IPS-18a (cell line): ENCODE data around the gene PREX1.

Experiments
- H3K27ac ChIP-seq: one replicate; pipeline ENCODE4 v1.5.1; 2013; ENCODE audit warnings: low read length
- H3K27me3 ChIP-seq: one replicate; pipeline ENCODE4 v1.6.1; 2013; ENCODE audit warnings: mild to moderate bottlenecking, low read length; ENCODE audit not compliant: control insufficient read depth, insufficient read depth
- H3K36me3 ChIP-seq: one replicate; pipeline ENCODE4 v1.6.1; 2013; ENCODE audit warnings: low read depth, low read length; ENCODE audit not compliant: control insufficient read depth
- H3K4me1 ChIP-seq: one replicate; pipeline ENCODE4 v1.6.1; 2013; ENCODE audit warnings: low read depth, low read length; ENCODE audit not compliant: control insufficient read depth
- H3K4me3 ChIP-seq: one replicate; pipeline ENCODE4 v1.5.1; 2013; ENCODE audit warnings: low read length
- H3K9ac ChIP-seq: one replicate; pipeline ENCODE4 v1.6.1; 2013; ENCODE audit warnings: mild to moderate bottlenecking, low read length, moderate library complexity
- H3K9me3 ChIP-seq: one replicate; pipeline ENCODE4 v1.6.1; 2013; ENCODE audit warnings: low read depth, low read length; ENCODE audit not compliant: control insufficient read depth

The PREX1 gene

DNA sequence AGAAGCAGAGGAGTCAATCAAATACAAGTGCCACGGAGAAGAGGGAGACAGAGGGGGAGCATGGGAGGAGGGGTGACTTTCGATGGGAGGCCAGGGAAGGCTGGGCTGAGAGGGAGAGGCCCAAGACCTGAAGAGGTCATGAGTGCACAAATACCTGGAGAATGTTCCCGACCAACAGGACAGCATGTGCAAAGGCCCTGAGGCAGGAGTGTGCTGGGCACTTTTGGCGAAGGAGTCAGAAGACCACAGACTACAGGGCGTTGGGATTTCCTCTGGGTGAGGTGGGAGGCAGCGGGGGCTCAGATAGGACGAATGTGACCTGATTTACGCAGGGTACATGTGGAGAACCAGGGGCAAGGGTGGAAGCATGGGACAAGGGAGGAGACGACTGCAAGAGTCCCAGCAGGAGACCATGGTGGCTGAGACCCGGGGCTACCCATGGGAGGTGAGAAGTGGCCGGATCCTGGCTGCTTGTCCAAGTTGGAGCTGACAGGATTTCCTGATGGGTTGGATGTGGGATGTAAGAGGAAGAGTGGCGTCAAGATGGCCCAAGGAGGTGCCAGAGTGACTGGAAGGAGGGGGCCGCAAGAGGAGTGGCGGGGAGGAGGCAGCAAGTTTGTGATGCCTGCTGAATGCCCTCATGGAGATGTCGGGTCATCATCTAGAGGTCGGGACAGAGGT is 23.4 kb downstream of the PREX1 start:
- Histone ChIP-seq H3K36me3 (no peaks in the 10 kb centered on the region), H3K27ac (no peak overlapping the region), H3K27me3 (no peaks in the 10 kb centered on the region), H3K4me1 (no peaks in the 10 kb centered on the region), H3K9me3 (no peaks in the 10 kb centered on the region), H3K4me3 (no peak overlapping the region), H3K9ac (no peak overlapping the region)

DNA sequence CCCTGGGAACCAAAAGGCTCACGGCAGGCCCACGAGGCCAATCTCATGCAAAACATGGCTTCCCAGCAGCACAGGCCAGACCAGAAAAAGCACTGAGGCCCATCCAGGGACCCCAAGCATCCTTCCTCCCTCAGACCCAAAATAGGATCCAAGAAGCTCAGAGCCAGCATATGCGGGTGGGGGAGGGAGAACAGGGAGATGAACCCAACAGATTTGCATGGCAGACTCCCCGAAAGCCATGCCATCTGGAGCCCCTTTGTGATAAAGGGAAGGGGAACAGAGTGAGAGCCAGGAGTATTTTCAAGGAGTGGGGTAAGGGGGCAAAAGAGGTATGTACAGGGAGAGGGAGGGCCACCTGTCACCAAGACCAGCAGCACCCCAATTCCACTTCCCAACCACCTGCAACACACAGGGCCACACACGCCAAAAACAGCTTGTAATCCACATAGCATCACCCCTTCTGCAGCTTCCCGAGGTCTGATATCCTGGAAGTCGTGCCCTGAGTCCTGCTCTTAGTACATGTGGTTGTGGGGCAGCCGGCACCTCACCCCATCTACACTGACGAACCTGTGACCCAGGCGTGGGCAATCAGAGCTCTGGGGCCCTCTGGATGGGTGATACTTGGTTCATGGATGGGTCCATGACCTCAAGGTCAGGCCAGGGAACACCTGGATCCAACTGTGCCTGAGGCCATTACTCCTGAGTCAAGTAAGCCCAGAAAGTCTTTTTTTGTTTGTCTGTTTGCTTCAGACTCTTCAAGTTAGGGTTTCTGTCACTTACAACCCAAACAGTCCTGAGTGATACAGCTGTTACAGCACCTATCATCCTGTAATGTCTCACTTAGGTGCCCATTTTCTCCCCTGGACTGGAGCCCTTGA is 24.4 kb downstream of the PREX1 start:
- Histone ChIP-seq H3K27me3 (no peaks in the 10 kb centered on the region), H3K36me3 (no peaks in the 10 kb centered on the region), H3K9ac (no peak overlapping the region), H3K27ac (no peak overlapping the region), H3K9me3 (no peaks in the 10 kb centered on the region), H3K4me3 (no peak overlapping the region), H3K4me1 (peaks cover 5% of the 10 kb centered on the region)

DNA sequence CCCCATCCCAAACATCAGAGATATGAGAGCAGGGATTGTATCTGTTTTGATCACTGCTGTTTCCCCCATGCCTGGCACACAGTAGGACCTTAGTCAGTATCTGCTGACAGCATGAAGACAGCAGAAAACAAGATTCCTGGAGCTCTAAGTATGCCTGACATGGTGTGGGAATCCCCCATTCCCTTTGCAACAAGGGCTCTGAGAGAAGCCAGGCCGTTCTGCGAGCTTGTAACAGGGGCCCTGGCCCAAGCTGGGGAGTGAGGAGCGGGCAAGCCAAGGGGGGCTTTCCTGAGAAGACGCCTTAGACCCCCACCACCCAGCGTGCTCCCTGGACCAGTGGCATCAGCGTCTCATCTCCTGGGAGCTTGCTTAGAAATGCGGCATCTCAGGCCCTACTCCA is 25.2 kb downstream of the PREX1 start:
- Histone ChIP-seq H3K27ac (no peak overlapping the region), H3K9me3 (no peaks in the 10 kb centered on the region), H3K27me3 (no peaks in the 10 kb centered on the region), H3K4me3 (no peak overlapping the region), H3K36me3 (no peaks in the 10 kb centered on the region), H3K9ac (no peak overlapping the region), H3K4me1 (peaks cover 11% of the 10 kb centered on the region)

DNA sequence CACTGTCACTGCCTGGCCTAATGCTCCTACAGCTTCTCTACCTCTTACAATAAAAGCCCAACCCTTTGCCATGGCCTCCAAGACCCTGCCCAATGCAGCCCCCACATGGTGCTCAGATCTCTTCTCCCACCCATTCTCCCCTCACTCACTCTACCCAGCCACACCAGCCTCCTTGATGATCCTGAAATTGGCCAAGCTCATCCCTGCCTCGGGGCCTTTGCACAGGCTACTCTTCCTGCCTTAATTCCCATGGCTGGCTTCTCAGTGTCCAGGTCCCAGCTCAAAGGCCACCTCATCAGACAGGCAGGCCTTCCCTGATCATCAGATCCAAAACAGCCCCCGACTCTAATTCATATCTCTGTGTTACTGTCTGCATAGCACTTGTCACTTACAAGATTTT is 25.6 kb downstream of the PREX1 start:
- no peaks in the 10 kb centered on the region for H3K27me3 ChIP-seq

DNA sequence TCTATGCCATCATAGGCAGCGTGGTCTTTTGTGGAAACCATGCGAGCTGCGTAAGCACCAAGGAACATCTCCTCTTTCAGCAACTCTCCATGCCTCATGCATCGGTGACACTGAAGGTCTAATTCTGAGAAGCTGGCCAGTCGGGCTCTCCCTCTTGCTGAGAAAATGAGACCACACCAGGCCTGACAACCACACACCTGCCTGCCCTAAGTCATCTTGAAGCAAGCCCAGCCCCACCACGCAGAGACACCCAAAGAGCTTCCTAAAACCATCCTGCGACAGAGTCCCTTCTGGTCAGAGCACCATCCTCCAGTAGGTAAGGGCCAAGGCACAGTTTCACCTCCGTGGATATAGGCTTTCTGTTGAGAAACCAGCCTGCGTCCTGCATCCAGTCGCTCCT is 26.6 kb downstream of the PREX1 start:
- no peaks in the 10 kb centered on the region for H3K27me3 ChIP-seq
- H3K4me1 ChIP-seq = peaks cover 21% of the 10 kb centered on the region
- no peak overlapping the region for H3K27ac ChIP-seq
- H3K36me3 ChIP-seq = no peaks in the 10 kb centered on the region
- no peak overlapping the region for H3K4me3 ChIP-seq
- H3K9ac ChIP-seq = no peak overlapping the region
- H3K9me3 ChIP-seq = no peaks in the 10 kb centered on the region

More for the DNA sequence above, 25.6 kb downstream of the PREX1 start:
- H3K4me3 ChIP-seq = no peak overlapping the region
- H3K27ac ChIP-seq = no peak overlapping the region
- H3K36me3 ChIP-seq = no peaks in the 10 kb centered on the region
- H3K9me3 ChIP-seq = no peaks in the 10 kb centered on the region
- H3K9ac ChIP-seq = no peak overlapping the region
- H3K4me1 ChIP-seq = peaks cover 15% of the 10 kb centered on the region

DNA sequence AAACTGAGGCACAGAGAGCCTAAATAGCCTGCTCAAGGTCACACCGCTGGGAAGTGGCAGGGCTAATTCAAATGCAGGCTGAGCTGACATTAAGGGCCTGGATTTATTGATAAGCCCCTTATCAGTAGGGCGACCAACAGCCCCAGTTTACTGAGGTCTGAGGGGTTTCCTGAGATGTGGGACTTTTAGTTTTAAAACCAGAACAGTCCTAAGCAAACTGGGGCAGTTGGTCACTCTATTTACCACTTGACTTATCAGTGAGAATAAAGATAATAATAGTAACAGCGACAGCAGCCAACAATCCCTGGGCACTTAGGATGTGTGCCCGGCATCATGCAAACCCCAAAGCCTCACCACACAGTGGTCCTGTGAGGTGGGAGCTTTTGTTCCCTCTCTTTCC is 27.6 kb downstream of the PREX1 start:
- no peaks in the 10 kb centered on the region for H3K9me3 ChIP-seq
- no peak overlapping the region for H3K27ac ChIP-seq
- H3K27me3 ChIP-seq = no peaks in the 10 kb centered on the region
- no peaks in the 10 kb centered on the region for H3K36me3 ChIP-seq
- H3K4me3 ChIP-seq = no peak overlapping the region
- peaks cover 21% of the 10 kb centered on the region for H3K4me1 ChIP-seq
- no peak overlapping the region for H3K9ac ChIP-seq

DNA sequence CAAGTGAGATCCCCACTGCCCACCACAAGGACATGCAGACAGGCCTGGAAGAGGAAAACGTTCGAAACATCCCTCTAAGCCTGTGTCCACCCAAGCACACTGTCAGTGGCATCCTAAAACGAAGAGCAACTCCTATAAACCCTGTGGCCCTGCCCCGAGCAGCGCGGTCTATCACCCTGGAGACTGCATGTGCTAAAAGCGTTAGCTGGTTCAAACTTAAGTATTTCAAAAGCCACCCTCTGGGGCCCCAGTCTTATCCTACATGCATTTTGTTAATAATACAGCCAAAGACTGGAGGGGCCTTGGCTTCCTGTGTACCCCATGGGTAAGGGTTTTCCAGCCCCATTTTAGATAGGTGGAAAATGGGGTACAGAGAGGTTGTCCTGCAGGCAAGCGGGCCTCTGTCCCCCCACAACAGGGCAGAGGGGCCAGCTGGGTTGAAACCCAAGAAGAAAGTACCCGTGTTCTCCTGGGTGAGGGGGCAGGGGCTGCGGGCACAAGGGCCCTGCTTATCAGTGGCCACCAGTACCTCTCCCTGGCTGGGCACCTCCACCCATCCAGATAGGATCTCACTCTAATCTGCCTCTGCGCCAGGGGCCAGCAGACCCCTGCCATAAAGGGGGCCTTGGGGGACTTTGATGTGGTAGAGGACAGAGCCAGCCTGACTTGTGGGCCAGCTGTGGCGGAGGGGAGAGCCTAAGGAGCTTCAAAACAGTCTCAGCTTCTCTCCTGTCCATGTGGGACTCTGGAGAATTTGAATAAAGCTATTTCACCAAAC is 28.3 kb downstream of the PREX1 start:
- H3K27ac ChIP-seq = no peak overlapping the region
- H3K27me3 ChIP-seq = no peaks in the 10 kb centered on the region
- peaks cover 27% of the 10 kb centered on the region for H3K4me1 ChIP-seq

DNA sequence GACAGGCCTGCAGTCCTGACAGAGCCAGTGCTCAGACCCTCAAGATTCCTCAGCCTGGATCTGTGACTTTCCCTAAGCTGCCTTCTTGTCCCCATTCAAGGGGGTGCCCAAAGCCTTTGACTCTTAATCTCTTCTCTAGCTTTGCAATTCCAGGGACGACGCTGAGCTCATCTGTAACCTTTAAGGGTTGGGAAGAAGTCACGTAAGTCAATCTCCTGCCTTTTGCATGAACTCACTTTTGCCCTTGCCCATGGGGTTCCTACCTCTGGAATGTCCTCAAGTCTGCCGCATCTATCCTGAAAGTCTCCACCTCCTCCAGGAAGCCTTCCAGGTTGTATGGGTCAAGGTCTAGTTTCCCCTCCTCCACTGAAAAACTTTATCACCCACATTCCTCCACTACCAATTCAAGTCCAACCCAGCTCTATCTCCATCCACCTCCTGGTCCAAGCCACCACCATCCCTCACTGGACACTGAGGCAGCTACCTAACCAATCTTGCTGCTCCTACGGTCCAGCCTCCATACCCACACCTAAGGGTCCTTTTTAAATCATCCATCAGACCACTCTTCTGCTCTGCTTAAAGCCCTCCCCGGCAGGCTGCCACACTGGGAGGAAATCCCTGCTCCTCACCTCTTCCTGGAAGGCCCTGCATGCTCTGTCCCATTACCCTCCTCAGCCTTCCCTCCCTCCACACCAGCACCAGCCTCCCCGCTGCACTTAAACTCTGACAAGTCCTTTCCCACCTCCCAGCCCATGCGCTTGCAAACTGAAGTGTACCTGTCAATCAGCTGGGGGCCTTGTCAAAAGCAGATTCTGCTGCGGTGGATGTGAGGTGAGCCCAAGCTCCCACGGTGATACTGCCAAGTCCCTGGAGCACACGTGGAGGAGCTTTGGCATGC is 29.7 kb downstream of the PREX1 start:
- H3K27ac ChIP-seq = no peak overlapping the region
- H3K27me3 ChIP-seq = no peaks in the 10 kb centered on the region
- H3K9ac ChIP-seq = peak overlapping the region; percentile 15

More for the DNA sequence above, 28.3 kb downstream of the PREX1 start:
- H3K4me3 ChIP-seq = no peak overlapping the region
- no peaks in the 10 kb centered on the region for H3K9me3 ChIP-seq
- H3K36me3 ChIP-seq = no peaks in the 10 kb centered on the region
- H3K9ac ChIP-seq = no peak overlapping the region

DNA sequence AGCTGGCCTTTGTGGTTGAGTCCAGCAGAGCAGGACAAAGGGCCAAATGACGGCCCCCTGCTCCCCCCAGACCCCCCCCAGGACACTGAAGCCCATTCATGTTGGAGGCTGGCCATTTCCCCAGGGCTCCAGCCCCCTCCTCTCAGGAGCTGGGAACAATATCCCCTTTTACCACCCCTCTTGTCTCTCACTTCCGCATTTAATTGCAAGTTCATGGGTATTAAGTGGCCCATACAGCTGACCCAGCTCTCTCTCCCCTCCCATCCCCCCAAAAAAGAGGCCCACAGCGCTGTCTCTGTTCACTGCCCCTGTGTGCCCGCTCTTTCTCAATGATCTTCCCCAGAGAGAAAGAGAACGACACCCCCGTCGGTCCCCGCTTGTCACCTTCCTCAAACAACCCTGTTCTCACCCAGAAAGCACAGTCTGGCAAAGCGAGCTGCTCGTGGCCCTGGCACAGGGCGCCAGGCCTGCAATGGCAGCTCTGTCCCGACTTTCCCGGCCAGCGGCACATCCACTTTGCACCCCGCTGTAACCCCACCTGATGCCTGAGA is 30.4 kb downstream of the PREX1 start:
- H3K9ac ChIP-seq = peak overlapping the region; percentile 15
- H3K27me3 ChIP-seq = no peaks in the 10 kb centered on the region
- no peaks in the 10 kb centered on the region for H3K9me3 ChIP-seq
- H3K4me1 ChIP-seq = peaks cover 37% of the 10 kb centered on the region
- H3K27ac ChIP-seq = no peak overlapping the region
- peak overlapping the region; percentile 5 for H3K4me3 ChIP-seq
- no peaks in the 10 kb centered on the region for H3K36me3 ChIP-seq

More for the DNA sequence above, 29.7 kb downstream of the PREX1 start:
- H3K9me3 ChIP-seq = no peaks in the 10 kb centered on the region
- no peaks in the 10 kb centered on the region for H3K36me3 ChIP-seq
- peaks cover 37% of the 10 kb centered on the region for H3K4me1 ChIP-seq
- H3K4me3 ChIP-seq = peak overlapping the region; percentile 5

DNA sequence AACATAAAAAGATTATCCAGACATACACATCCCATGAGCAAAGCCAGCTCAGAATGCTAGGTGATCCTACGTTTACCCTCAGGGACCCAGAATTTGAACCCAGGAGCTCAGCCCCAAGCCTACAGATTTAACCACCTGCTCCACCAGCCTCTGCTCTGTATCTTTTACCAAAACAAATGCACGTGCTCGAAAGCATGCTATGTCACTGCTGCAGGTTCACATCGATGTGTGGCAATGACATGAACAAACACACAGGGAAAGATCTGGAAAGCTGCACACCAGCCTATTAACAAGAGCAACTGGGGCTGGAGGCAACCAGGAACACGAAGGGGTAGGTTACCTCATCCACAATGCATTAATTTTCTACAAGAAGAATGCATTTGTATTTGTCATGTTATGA is 32.1 kb downstream of the PREX1 start:
- peaks cover 37% of the 10 kb centered on the region for H3K4me1 ChIP-seq
- no peak overlapping the region for H3K27ac ChIP-seq
- no peak overlapping the region for H3K9ac ChIP-seq
- no peaks in the 10 kb centered on the region for H3K27me3 ChIP-seq
- no peaks in the 10 kb centered on the region for H3K36me3 ChIP-seq
- no peaks in the 10 kb centered on the region for H3K9me3 ChIP-seq
- H3K4me3 ChIP-seq = no peak overlapping the region
